Colonic mucosa (tissue), 4 donors: ENCODE measurements around the gene MARK3. TPM values are rescaled to one million over a fixed set of nuclear protein-coding genes. Genes with fewer than 3 reads are reported as not detected.

Experiments
- DNase-seq: peaks from one replicate; pipeline ENCODE4 v3.0.0-alpha.2; 2020
- H3K27ac ChIP-seq: fragments of 200-600 bp; one replicate; pipeline ENCODE4 v1.8.0; 2021
- H3K27me3 ChIP-seq: fragments of 200-600 bp; one replicate; pipeline ENCODE4 v1.8.0; 2021
- H3K36me3 ChIP-seq: fragments of 200-600 bp; one replicate; pipeline ENCODE4 v1.8.0; 2021
- H3K4me1 ChIP-seq: fragments of 200-600 bp; one replicate; pipeline ENCODE4 v1.8.0; 2021; ENCODE audit warnings: mild to moderate bottlenecking
- H3K4me3 ChIP-seq: fragments of 200-600 bp; one replicate; pipeline ENCODE4 v1.8.0; 2021
- H3K9ac ChIP-seq, 2 donors: one replicate each; pipeline ENCODE4 v1.7.0; 2013; ENCODE audit warnings: control low read depth in 2 of 2, low read depth in 2 of 2, low read length in 2 of 2
- H3K9me3 ChIP-seq: fragments of 200-600 bp; one replicate; pipeline ENCODE4 v1.8.0; 2021
- intact Hi-C: fragments of 100-400 bp; cut with DNase I; formaldehyde crosslinking; loops from one replicate; pipeline ENCODE4 v1.14.1; 2022
- total RNA-seq, 2 donors: library from RNA; stranded (reverse); fragmentation: NEBNext Ultra II Directional in 1 of 2; extraction: Animal tissue kit (Norgen Biotek cat#: 25700) in 1 of 2; gene quantifications; one replicate each; pipeline ENCODE4 v1.2.1, GENCODE V29; 2021
- TF ChIP-seq, protein P1 (sequence below): fragments of 200-600 bp; IDR thresholded peaks from one replicate; pipeline ENCODE4 v1.8.0; 2022; ENCODE audit warnings: antibody characterized with exemption, mild to moderate bottlenecking
- donor health status: healthy.
- donor health status: DM: no; HTN: no; CAD: no.
- donor health status: DM: no; HTN: no; CAD: no.

The MARK3 gene
- total RNA-seq, 2 donors from 2014 or later = 52.5 to 63.6 TPM

GRCh38 chr14:103366741-103367140, 18.5 kb upstream of the MARK3 start:
- H3K27ac ChIP-seq = no peak overlapping the region
- TF ChIP-seq, protein P1, sequence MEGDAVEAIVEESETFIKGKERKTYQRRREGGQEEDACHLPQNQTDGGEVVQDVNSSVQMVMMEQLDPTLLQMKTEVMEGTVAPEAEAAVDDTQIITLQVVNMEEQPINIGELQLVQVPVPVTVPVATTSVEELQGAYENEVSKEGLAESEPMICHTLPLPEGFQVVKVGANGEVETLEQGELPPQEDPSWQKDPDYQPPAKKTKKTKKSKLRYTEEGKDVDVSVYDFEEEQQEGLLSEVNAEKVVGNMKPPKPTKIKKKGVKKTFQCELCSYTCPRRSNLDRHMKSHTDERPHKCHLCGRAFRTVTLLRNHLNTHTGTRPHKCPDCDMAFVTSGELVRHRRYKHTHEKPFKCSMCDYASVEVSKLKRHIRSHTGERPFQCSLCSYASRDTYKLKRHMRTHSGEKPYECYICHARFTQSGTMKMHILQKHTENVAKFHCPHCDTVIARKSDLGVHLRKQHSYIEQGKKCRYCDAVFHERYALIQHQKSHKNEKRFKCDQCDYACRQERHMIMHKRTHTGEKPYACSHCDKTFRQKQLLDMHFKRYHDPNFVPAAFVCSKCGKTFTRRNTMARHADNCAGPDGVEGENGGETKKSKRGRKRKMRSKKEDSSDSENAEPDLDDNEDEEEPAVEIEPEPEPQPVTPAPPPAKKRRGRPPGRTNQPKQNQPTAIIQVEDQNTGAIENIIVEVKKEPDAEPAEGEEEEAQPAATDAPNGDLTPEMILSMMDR = no peak
- no peaks in the 10 kb centered on the region for H3K27me3 ChIP-seq

GRCh38 chr14:103367995-103368394, 17.2 kb upstream of the MARK3 start:
- no peaks in the 10 kb centered on the region for H3K4me1 ChIP-seq
- H3K27ac ChIP-seq = no peak overlapping the region
- no peak overlapping the region for H3K9ac ChIP-seq
- DNase-seq = no peak
- no peaks in the 10 kb centered on the region for H3K9me3 ChIP-seq
- no peak overlapping the region for H3K4me3 ChIP-seq
- no peaks in the 10 kb centered on the region for H3K36me3 ChIP-seq
- H3K27me3 ChIP-seq = no peaks in the 10 kb centered on the region
- TF ChIP-seq, protein P1 = no peak
- intact Hi-C loops = no loop called here

More at GRCh38 chr14:103366741-103367140, 18.5 kb upstream of the MARK3 start:
- Histone ChIP-seq H3K4me1 (no peaks in the 10 kb centered on the region), H3K36me3 (no peaks in the 10 kb centered on the region), H3K9me3 (no peaks in the 10 kb centered on the region), H3K9ac (no peak overlapping the region), H3K4me3 (no peak overlapping the region)
- intact Hi-C loops = no loop called here
- DNase-seq = no peak

- no peak overlapping the region for H3K4me3 ChIP-seq
- no peaks in the 10 kb centered on the region for H3K9me3 ChIP-seq
- intact Hi-C loops = no loop called here
- TF ChIP-seq, protein P1 = no peak
- H3K9ac ChIP-seq = no peak overlapping the region
- no peaks in the 10 kb centered on the region for H3K36me3 ChIP-seq
- no peak for DNase-seq
- H3K27me3 ChIP-seq = no peaks in the 10 kb centered on the region
- no peaks in the 10 kb centered on the region for H3K4me1 ChIP-seq
- no peak overlapping the region for H3K27ac ChIP-seq
These were observed 15.1 kb upstream of the MARK3 start for GRCh38 chr14:103370087-103370486.

GRCh38 chr14:103372017-103372416, 13.2 kb upstream of the MARK3 start:
- no peak overlapping the region for H3K4me3 ChIP-seq
- H3K4me1 ChIP-seq = no peaks in the 10 kb centered on the region
- no peaks in the 10 kb centered on the region for H3K27me3 ChIP-seq
- intact Hi-C loops = no loop called here
- H3K9ac ChIP-seq = no peak overlapping the region
- TF ChIP-seq, protein P1 = no peak
- no peaks in the 10 kb centered on the region for H3K36me3 ChIP-seq
- no peak overlapping the region for H3K27ac ChIP-seq
- no peaks in the 10 kb centered on the region for H3K9me3 ChIP-seq
- no peak for DNase-seq

DNA sequence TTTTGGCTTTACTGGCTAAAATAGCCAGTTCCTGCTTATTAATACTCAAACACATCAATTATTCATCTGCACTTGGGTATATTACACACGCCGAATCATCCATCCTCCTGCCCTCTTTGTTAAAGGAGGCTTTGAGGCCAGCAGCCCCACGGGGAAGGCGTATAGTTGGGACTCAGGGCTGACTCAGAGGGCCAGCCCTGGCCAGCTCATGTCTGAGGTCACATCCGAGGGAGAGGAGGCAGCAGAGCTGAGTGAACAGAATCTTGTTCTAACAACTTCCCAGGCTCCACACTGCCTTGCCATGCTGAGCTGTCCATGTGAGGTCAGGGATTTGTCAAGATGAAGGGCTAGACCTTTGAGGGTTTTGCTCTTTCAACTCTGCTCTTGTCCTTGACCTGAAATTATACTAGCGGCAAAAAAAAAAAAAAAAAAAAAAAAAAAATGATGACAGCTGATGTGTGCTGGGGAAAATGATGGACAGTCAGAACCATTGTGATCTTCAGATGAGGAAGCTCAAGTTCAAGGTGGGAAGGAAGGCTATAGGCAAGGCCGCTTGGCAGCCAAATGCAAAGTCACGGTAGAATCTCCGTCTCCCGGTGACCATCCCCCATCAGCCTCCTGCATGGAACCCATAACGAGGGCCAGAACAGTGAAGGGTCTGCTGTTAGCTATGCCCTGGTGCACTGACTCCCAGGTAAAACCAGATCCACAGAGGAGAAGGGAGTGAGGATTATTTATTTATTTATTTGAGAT, 12.5 kb upstream of the MARK3 start:
- Histone ChIP-seq H3K36me3 (no peaks in the 10 kb centered on the region), H3K9me3 (no peaks in the 10 kb centered on the region), H3K4me1 (no peaks in the 10 kb centered on the region), H3K4me3 (no peak overlapping the region), H3K27me3 (no peaks in the 10 kb centered on the region), H3K9ac (no peak overlapping the region), H3K27ac (no peak overlapping the region)
- TF ChIP-seq, protein P1 = no peak
- intact Hi-C loops = no loop called here
- no peak for DNase-seq
